H1 (cell line): ENCODE data around the gene SEZ6. TPM values are rescaled to one million over a fixed set of nuclear protein-coding genes. Genes with fewer than 3 reads are reported as not detected.

ENCODE experiments used
- CTCF ChIA-PET: fragments of 300-600 bp; sonication (Branson Sonifier 250); formaldehyde crosslinking; loops from one replicate; lab custom pipeline; 2021; ENCODE audit not compliant: partially characterized antibody; lab: Charles Lee
- POLR2A ChIA-PET: fragments of 300-600 bp; sonication (Branson Sonifier 250); formaldehyde crosslinking; loops from one replicate; lab custom pipeline; 2021; ENCODE audit warnings: inconsistent platforms; ENCODE audit not compliant: partially characterized antibody; lab: Charles Lee
- DNase-seq, 2 experiments: peaks; one replicate each; pipeline versions ENCODE4 v3.0.0 to v3.0.0-alpha.2; 2010 to 2022; ENCODE audit warnings: low spot score in 2 of 2, low read depth in 1 of 2, mixed read lengths in 1 of 2
- FAIRE-seq: peaks from 2 replicates; lab custom pipeline; 2011; peaks lifted over from hg19 to GRCh38; lab: Jason Lieb, UNC
- H2AFZ ChIP-seq: 2 replicates; pipeline ENCODE4 v1.8.1; 2012; ENCODE audit warnings: low read length, inconsistent platforms
- H2AK5ac ChIP-seq: 2 replicates; pipeline ENCODE4 v1.6.1; 2013; ENCODE audit warnings: low read depth, low read length
- H2BK120ac ChIP-seq: replicated peaks from 2 replicates; pipeline ENCODE3; 2013; ENCODE audit warnings: low read depth, low read length, inconsistent platforms
- H2BK12ac ChIP-seq: 2 replicates; pipeline ENCODE4 v1.6.1; 2013; ENCODE audit warnings: low read depth, low read length
- H2BK15ac ChIP-seq: 2 replicates; pipeline ENCODE4 v1.6.1; 2013; ENCODE audit warnings: low read length
- H2BK20ac ChIP-seq: 2 replicates; pipeline ENCODE4 v1.6.1; 2013; ENCODE audit warnings: low read length
- H2BK5ac ChIP-seq: 2 replicates; pipeline ENCODE4 v1.6.1; 2013; ENCODE audit warnings: low read depth, low read length
- H3K14ac ChIP-seq: 2 replicates; pipeline ENCODE4 v1.6.1; 2013; ENCODE audit warnings: inconsistent platforms; ENCODE audit not compliant: insufficient read length
- H3K18ac ChIP-seq: 2 replicates; pipeline ENCODE4 v1.6.1; 2013; ENCODE audit warnings: low read length; ENCODE audit errors: extremely low read depth
- H3K23ac ChIP-seq: 2 replicates; pipeline ENCODE4 v1.6.1; 2013; ENCODE audit warnings: inconsistent platforms; ENCODE audit not compliant: insufficient read length
- H3K23me2 ChIP-seq: 2 replicates; pipeline ENCODE4 v1.6.1; 2013; ENCODE audit warnings: low read depth, low read length
- H3K27ac ChIP-seq: 2 replicates; pipeline ENCODE4 v1.6.1; 2011; ENCODE audit warnings: low read depth, low read length, inconsistent platforms
- H3K27me3 ChIP-seq, 4 experiments: replicated peaks in 1 of 4; 1 replicate in 1 of 4; 2 replicates in 3 of 4; pipeline versions ENCODE4 v1.6.1 to v1.8.1; 2011 to 2013; ENCODE audit warnings: low read length in 3 of 4, mild to moderate bottlenecking in 3 of 4, inconsistent platforms in 2 of 4, mixed read lengths in 2 of 4, moderate library complexity in 1 of 4; ENCODE audit not compliant: control insufficient read depth in 3 of 4, insufficient read depth in 3 of 4; ENCODE audit errors: extremely low read depth in 1 of 4
- H3K36me3 ChIP-seq, 4 experiments: 2 replicates each; pipeline versions ENCODE4 v1.6.1 to v1.8.1; 2011 to 2013; ENCODE audit warnings: mild to moderate bottlenecking in 4 of 4, low read length in 3 of 4, moderate library complexity in 2 of 4, control low read depth in 1 of 4, inconsistent platforms in 1 of 4; ENCODE audit not compliant: insufficient read depth in 4 of 4, control insufficient read depth in 2 of 4
- H3K4ac ChIP-seq: replicated peaks from 2 replicates; pipeline ENCODE3; 2013; ENCODE audit warnings: low read length, low read depth, mixed read lengths, inconsistent platforms; ENCODE audit not compliant: insufficient read length
- H3K4me1 ChIP-seq, 4 experiments: replicated peaks in 1 of 4; 1 replicate in 1 of 4; 2 replicates in 3 of 4; pipeline versions ENCODE4 v1.6.1 to v1.8.1; 2011 to 2013; ENCODE audit warnings: low read length in 3 of 4, inconsistent platforms in 2 of 4, mixed read lengths in 1 of 4; ENCODE audit not compliant: insufficient read depth in 4 of 4, control insufficient read depth in 3 of 4
- H3K4me2 ChIP-seq, 2 experiments: 2 replicates each; pipeline versions ENCODE4 v1.6.1 to v1.8.1; 2011 to 2013; ENCODE audit warnings: low read depth in 2 of 2, low read length in 2 of 2, control low read depth in 1 of 2, inconsistent platforms in 1 of 2, mild to moderate bottlenecking in 1 of 2; ENCODE audit not compliant: insufficient read depth in 1 of 2
- H3K4me3 ChIP-seq, 4 experiments: fragments of 200-600, 300-600 bp in 1 of 4; sonication (generic), shearing (Covaris generic), sonication (Bioruptor Twin) in 1 of 4; 2 replicates each; pipeline versions ENCODE4 v1.5.1 to v1.8.1; 2011 to 2016; ENCODE audit warnings: low read length in 4 of 4, low read depth in 3 of 4, control low read depth in 2 of 4, inconsistent platforms in 2 of 4, mild to moderate bottlenecking in 2 of 4, mixed read lengths in 1 of 4, moderate library complexity in 1 of 4; ENCODE audit not compliant: insufficient read depth in 2 of 4; ENCODE audit errors: extremely low read depth in 1 of 4
- H3K56ac ChIP-seq: replicated peaks from 2 replicates; pipeline ENCODE3; 2013; ENCODE audit warnings: low read depth, mild to moderate bottlenecking, mixed read lengths, low read length, inconsistent platforms; ENCODE audit not compliant: insufficient read length
- H3K79me1 ChIP-seq: 2 replicates; pipeline ENCODE4 v1.6.1; 2013; ENCODE audit warnings: low read depth, low read length, control low read depth
- H3K79me2 ChIP-seq, 2 experiments: 2 replicates each; pipeline versions ENCODE4 v1.6.1 to v1.8.1; 2012 to 2013; ENCODE audit warnings: low read length in 2 of 2, mild to moderate bottlenecking in 2 of 2, inconsistent platforms in 1 of 2; ENCODE audit not compliant: insufficient read depth in 2 of 2, control insufficient read depth in 1 of 2
- H3K9ac ChIP-seq, 4 experiments: replicated peaks in 1 of 4; 1 replicate in 1 of 4; 2 replicates in 3 of 4; pipeline versions ENCODE4 v1.6.1 to v1.8.1; 2011 to 2013; ENCODE audit warnings: low read depth in 3 of 4, low read length in 3 of 4, control low read depth in 2 of 4, mild to moderate bottlenecking in 2 of 4, moderate library complexity in 2 of 4, inconsistent platforms in 1 of 4; ENCODE audit errors: extremely low read depth in 1 of 4
- H3K9me3 ChIP-seq, 2 experiments: 2 replicates each; pipeline versions ENCODE4 v1.6.1 to v1.8.1; 2012 to 2013; ENCODE audit warnings: mild to moderate bottlenecking in 2 of 2, moderate library complexity in 2 of 2, control low read depth in 1 of 2, inconsistent platforms in 1 of 2, low read depth in 1 of 2, low read length in 1 of 2, mixed read lengths in 1 of 2; ENCODE audit not compliant: insufficient read depth in 2 of 2
- H4K20me1 ChIP-seq, 2 experiments: replicated peaks in 1 of 2; 2 replicates each; pipeline versions ENCODE3 to v1.8.1; 2011 to 2013; ENCODE audit warnings: inconsistent platforms in 2 of 2, low read length in 2 of 2, mild to moderate bottlenecking in 1 of 2; ENCODE audit not compliant: insufficient read depth in 2 of 2, control insufficient read depth in 1 of 2
- H4K5ac ChIP-seq: 2 replicates; pipeline ENCODE4 v1.6.1; 2013; ENCODE audit warnings: low read length, low read depth, mixed read lengths, inconsistent platforms; ENCODE audit not compliant: insufficient read length
- H4K8ac ChIP-seq: 2 replicates; pipeline ENCODE4 v1.8.0; 2013; ENCODE audit warnings: mild to moderate bottlenecking, moderate library complexity, low read length, inconsistent platforms; ENCODE audit not compliant: insufficient read depth; ENCODE audit errors: extremely low read depth
- H4K91ac ChIP-seq: replicated peaks from 2 replicates; pipeline ENCODE3; 2013; ENCODE audit warnings: low read length, mixed read lengths, inconsistent platforms; ENCODE audit not compliant: insufficient read length
- BCL11A ChIP-seq, 2 experiments: IDR thresholded peaks; one replicate each; pipeline ENCODE4 v1.6.1; 2011; ENCODE audit warnings: low read depth in 2 of 2, low read length in 2 of 2, mild to moderate bottlenecking in 2 of 2
- CBX8 ChIP-seq: fragments of 300-800, 300-1000 bp; sonication (generic); IDR thresholded peaks from 2 replicates; pipeline ENCODE4 v1.7.1; 2016; ENCODE audit warnings: low read depth, low read length, borderline replicate concordance
- GTF2F1 ChIP-seq: IDR thresholded peaks from 2 replicates; pipeline ENCODE4 v1.6.1; 2012; ENCODE audit warnings: low read depth, low read length, improper control_type of control experiment, borderline replicate concordance
- KDM5A ChIP-seq: fragments of 200-600 bp; IDR thresholded peaks from 2 replicates; pipeline ENCODE4 v1.7.1; 2012; ENCODE audit warnings: mild to moderate bottlenecking, low read length, inconsistent platforms, mixed read lengths
- POLR2AphosphoS5 ChIP-seq: IDR thresholded peaks from 2 replicates; pipeline ENCODE4 v1.6.1; 2011; ENCODE audit warnings: low read depth, low read length
- RBBP5 ChIP-seq: IDR thresholded peaks from 2 replicates; pipeline ENCODE4 v1.7.1; 2012; ENCODE audit warnings: low read depth, mild to moderate bottlenecking, inconsistent platforms, low read length, moderate library complexity, borderline replicate concordance
- SP1 ChIP-seq: IDR thresholded peaks from 2 replicates; pipeline ENCODE4 v1.6.1; 2011; ENCODE audit warnings: low read depth, low read length
- SP4 ChIP-seq: IDR thresholded peaks from 2 replicates; pipeline ENCODE4 v1.6.1; 2012; ENCODE audit warnings: low read length, inconsistent platforms
- SRF ChIP-seq: IDR thresholded peaks from 2 replicates; pipeline ENCODE4 v1.6.1; 2011; ENCODE audit warnings: mild to moderate bottlenecking, low read depth, low read length, moderate library complexity
- SUZ12 ChIP-seq: fragments of 200-600 bp; sonication (generic); IDR thresholded peaks from 2 replicates; pipeline ENCODE4 v1.6.1; 2012; ENCODE audit warnings: mild to moderate bottlenecking, inconsistent platforms, low read length, moderate library complexity, mixed read lengths
- TAF7 ChIP-seq: optimal IDR thresholded peaks from 2 replicates; pipeline ENCODE3; 2011; ENCODE audit warnings: low read depth, mild to moderate bottlenecking, inconsistent platforms, low read length, moderate library complexity, borderline replicate concordance
- TCF12 ChIP-seq: IDR thresholded peaks from 2 replicates; pipeline ENCODE4 v1.6.1; 2011; ENCODE audit warnings: low read depth, mild to moderate bottlenecking, low read length
- ZNF274 ChIP-seq: IDR thresholded peaks from 2 replicates; pipeline ENCODE4 v1.7.0; 2012; ENCODE audit warnings: low read length, borderline replicate concordance; ENCODE audit errors: extremely low read depth
- WGBS, 2 experiments: shearing (Covaris generic) in 1 of 2; methylation state at CpG; one replicate each; pipeline versions ENCODE4 v1.1.6 to v1.1.7; 2013 to 2015; ENCODE audit warnings: low lambda C conversion rate in 2 of 2, mixed read lengths in 2 of 2, inconsistent platforms in 1 of 2, low coverage in 1 of 2, missing lambda C conversion rate in 1 of 2; ENCODE audit not compliant: insufficient replicate concordance in 2 of 2, insufficient coverage in 1 of 2, insufficient read length in 1 of 2; ENCODE audit errors: extremely low coverage in 1 of 2, missing lambda C conversion rate in 1 of 2; 5-methylcytosine and 5-hydroxymethylcytosine counted together
- polyA plus RNA-seq, 7 experiments: library from polyadenylated mRNA; depleted of rRNA in 3 of 7; stranded (reverse) in 5 of 7; unstranded in 2 of 7; fragments of >200 nt in 5 of 7; fragments of 200-250 nt in 2 of 7; gene quantifications; 1 replicate in 5 of 7; 2 replicates in 1 of 7; 4 replicates in 1 of 7; pipeline versions ENCODE4 v1.2.1 to v1.2.3, GENCODE V29; 2011 to 2013; ENCODE audit warnings: missing spikeins in 2 of 7, mixed read lengths in 2 of 7
- total RNA-seq: library from RNA; stranded (reverse); fragmentation: NEBNext Ultra II Directional; extraction: Animal tissue kit (Norgen Biotek cat#: 25700); gene quantifications from 2 replicates; pipeline ENCODE4 v1.2.1, GENCODE V29; 2021

The SEZ6 gene
- total and polyA plus RNA-seq, 2 of the 8 experiments (the other 6 are each of a cell fraction or from before 2014, with no cell fraction given), result 6.9 to 16.1 TPM

DNA sequence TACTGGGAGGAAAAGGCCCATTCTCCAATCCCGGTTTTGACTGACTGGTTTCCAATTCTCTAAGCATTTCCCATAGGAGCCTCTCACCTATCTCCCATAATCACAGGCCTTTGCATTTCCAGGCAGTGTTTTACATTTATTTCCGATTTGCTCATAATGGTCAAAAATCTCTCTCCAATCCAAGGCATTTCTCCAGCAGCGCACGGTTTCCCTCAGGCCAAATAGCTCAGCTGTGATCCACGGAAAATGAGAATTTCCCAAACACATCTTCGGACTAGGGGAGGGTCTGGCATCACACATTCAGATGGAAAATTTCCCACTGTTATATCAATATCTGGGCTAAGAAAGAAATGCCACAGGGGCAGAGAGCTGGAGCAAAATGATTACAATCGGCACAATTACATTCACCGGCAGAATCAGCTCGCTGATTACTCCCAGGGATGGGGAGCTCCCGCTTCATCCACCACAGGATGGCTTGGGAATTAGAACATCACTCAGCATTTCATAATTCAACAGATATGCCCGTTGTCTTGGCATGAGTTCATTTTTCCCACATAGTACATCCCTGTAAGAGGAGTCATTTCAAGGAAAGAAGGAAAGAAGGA lies 43.8 kb upstream of the SEZ6 start:
- Histone ChIP-seq H3K27ac (no peak overlapping the region), H2BK15ac (no peak overlapping the region), H2BK20ac (no peak overlapping the region), H3K4me2 (no peak overlapping the region), H4K91ac (no peak overlapping the region), H4K5ac (no peak overlapping the region), H3K27me3 (no peaks in the 10 kb centered on the region), H2BK12ac (no peak overlapping the region), H4K8ac (no peak overlapping the region), H3K23me2 (no peaks in the 10 kb centered on the region), H3K79me2 (no peaks in the 10 kb centered on the region), H2BK5ac (no peak overlapping the region), H3K4me3 (no peak overlapping the region), H3K4ac (no peak overlapping the region), H3K23ac (no peak overlapping the region), H2BK120ac (no peak overlapping the region), H3K56ac (no peak overlapping the region), H3K9me3 (no peaks in the 10 kb centered on the region), H3K36me3 (peaks cover 0 to 27% (median 2%) of the 10 kb centered on the region in 4 experiments; a peak in 5 of 8 replicates), H2AK5ac (no peak overlapping the region), H3K79me1 (0 out of 2 replicates have a peak, but pooled peaks cover 2% of the 10 kb centered on the region), H3K18ac (no peak overlapping the region), H3K9ac (no peak overlapping the region), H2AFZ (no peak overlapping the region), H4K20me1 (no peaks in the 10 kb centered on the region), H3K4me1 (peaks cover 3 to 8% (median 7%) of the 10 kb centered on the region in 4 experiments), H3K14ac (no peak overlapping the region)
- ChIA-PET CTCF (interaction anchor here (0.8 to 4.4 kb wide), 11 partner anchors 11 to 79 kb away, joined by 3 to 21 read pairs (median 6); no protein-coding TSS in a partner anchor), POLR2A (interaction anchor here (0.9 to 2.4 kb wide), 7 partner anchors 8 to 72 kb away, joined by 3 to 8 read pairs (median 3); no protein-coding TSS in a partner anchor)
- FAIRE-seq (no peak), DNase-seq (no peak)
- WGBS, 2 experiments, result 93% methylated on average over 11 of the region's 11 CpGs; no CpG with 5 or more reads in 1 of the 2 experiments
- TF ChIP-seq POLR2AphosphoS5, result no peak
- TF ChIP-seq SP4, result no peak
- TF ChIP-seq BCL11A (IDR thresholded peaks at IDR 0.05; ENCODE audit: low read depth in 2 of 2, low read length in 2 of 2), result no peak
- TF ChIP-seq RBBP5, result no peak
- TF ChIP-seq CBX8, result no peak
- TF ChIP-seq TCF12, result no peak
- TF ChIP-seq SP1, result no peak
- TF ChIP-seq KDM5A, result no peak
- no peak for TF ChIP-seq SRF
- TF ChIP-seq GTF2F1, result no peak
- no peak for TF ChIP-seq SUZ12
- TF ChIP-seq ZNF274, result no peak
- no peak for TF ChIP-seq TAF7
